Cardiac septum (tissue), 1 donor: ENCODE data around the gene METAP2. TPM values are rescaled to one million over a fixed set of nuclear protein-coding genes. Genes with fewer than 3 reads are reported as not detected.

ENCODE experiments used
- DNase-seq: peaks from one replicate; pipeline ENCODE4 v3.0.0-alpha.2; 2020; ENCODE audit warnings: low spot score
- intact Hi-C: fragments of 100-400 bp; cut with DNase I; formaldehyde crosslinking; loops from one replicate; pipeline ENCODE4 v1.14.0; 2022
- total RNA-seq: library from RNA; stranded (reverse); fragmentation: NEBNext Ultra II Directional; extraction: Animal tissue kit (Norgen Biotek cat#: 25700); gene quantifications from one replicate; pipeline ENCODE4 v1.2.1, GENCODE V29; 2021
- donor health status: DM: no; HTN: no; CAD: no.

The METAP2 gene
- total RNA-seq, 1 donor from 2014 or later = 63.5 TPM

GRCh38 chr12:95545731-95546490 lies 72.0 kb downstream of the METAP2 start:
- intact Hi-C loops = no loop called here
- no peak for DNase-seq

GRCh38 chr12:95546491-95546813 lies 72.5 kb downstream of the METAP2 start:
- no peak for DNase-seq
- intact Hi-C loops = no loop called here

- intact Hi-C loops = no loop called here
- no peak for DNase-seq
These were observed 73.6 kb downstream of the METAP2 start for GRCh38 chr12:95547522-95548055.

GRCh38 chr12:95548056-95548538 lies 74.1 kb downstream of the METAP2 start:
- intact Hi-C loops = no loop called here
- DNase-seq = no peak

- no peak for DNase-seq
- intact Hi-C loops = no loop called here
These were observed 74.8 kb downstream of the METAP2 start for GRCh38 chr12:95548539-95549391.

- intact Hi-C loops = no loop called here
- no peak for DNase-seq
These were observed 75.6 kb downstream of the METAP2 start for GRCh38 chr12:95549392-95550084.

- no peak for DNase-seq
- intact Hi-C loops = no loop called here
These were observed 77.4 kb downstream of the METAP2 start, which contains the start of gene USP44 for GRCh38 chr12:95551305-95551704. USP44 (minus strand) TSS chr12:95551476; CDS start chr12:95534256, 17,220 bp downstream.

GRCh38 chr12:95551913-95552516 lies 78.1 kb downstream of the METAP2 start:
- intact Hi-C loops = no loop called here

GRCh38 chr12:95553197-95553943 lies 79.4 kb downstream of the METAP2 start:
- no peak for DNase-seq
- intact Hi-C loops = no loop called here

More at GRCh38 chr12:95551913-95552516, 78.1 kb downstream of the METAP2 start:
- no peak for DNase-seq

- intact Hi-C loops = no loop called here
These were observed 80.7 kb downstream of the METAP2 start for GRCh38 chr12:95554532-95555071.

GRCh38 chr12:95557625-95558024 lies 83.7 kb downstream of the METAP2 start:
- DNase-seq = no peak
- intact Hi-C loops = no loop called here

More at GRCh38 chr12:95554532-95555071, 80.7 kb downstream of the METAP2 start:
- no peak for DNase-seq

Other genes with a start within 250 kb of the METAP2 start
- 0.35 TPM for gene USP44, start 77.3 kb downstream of the METAP2 start, total RNA-seq